Vagina (tissue), 2 donors: ENCODE results near the gene RFC3.

ENCODE experiments used
- POLR2A ChIP-seq, 2 donors: fragments of 450-650 bp; IDR thresholded peaks; one replicate each; pipeline ENCODE4 v1.6.1; 2017; ENCODE audit warnings: antibody characterized with exemption in 2 of 2, mild to moderate bottlenecking in 2 of 2, moderate library complexity in 2 of 2
- TF ChIP-seq, protein P1 (sequence below), 3 experiments: fragments of 450-650 bp in 2 of 3; fragments of 200-600 bp in 1 of 3; sonication (generic) in 1 of 3; IDR thresholded peaks; one replicate each; pipeline ENCODE4 v1.5.1; 2017 to 2019; ENCODE audit warnings: antibody characterized with exemption in 3 of 3, mild to moderate bottlenecking in 2 of 3, moderate library complexity in 2 of 3

DNA sequence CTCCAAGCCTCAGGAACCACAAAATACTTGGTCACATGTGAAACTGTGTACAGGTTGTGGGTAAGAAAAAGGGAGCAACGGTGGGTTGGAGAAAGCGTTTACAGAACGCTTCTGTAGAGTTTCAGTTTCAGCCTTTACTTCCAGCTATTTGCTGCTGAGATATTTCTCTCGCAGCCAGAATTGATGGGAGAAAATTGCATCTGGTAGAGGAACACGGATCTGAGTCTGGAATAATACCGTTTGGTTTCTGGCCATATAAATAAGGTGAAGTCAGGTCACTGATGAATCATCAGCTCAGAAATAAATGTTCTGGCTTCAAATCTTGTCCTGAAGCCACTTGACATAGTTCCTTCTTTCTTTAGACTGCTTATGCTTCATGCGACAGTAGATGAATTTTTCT lies 20.3 kb upstream of the RFC3 start:
- TF ChIP-seq, protein P1, sequence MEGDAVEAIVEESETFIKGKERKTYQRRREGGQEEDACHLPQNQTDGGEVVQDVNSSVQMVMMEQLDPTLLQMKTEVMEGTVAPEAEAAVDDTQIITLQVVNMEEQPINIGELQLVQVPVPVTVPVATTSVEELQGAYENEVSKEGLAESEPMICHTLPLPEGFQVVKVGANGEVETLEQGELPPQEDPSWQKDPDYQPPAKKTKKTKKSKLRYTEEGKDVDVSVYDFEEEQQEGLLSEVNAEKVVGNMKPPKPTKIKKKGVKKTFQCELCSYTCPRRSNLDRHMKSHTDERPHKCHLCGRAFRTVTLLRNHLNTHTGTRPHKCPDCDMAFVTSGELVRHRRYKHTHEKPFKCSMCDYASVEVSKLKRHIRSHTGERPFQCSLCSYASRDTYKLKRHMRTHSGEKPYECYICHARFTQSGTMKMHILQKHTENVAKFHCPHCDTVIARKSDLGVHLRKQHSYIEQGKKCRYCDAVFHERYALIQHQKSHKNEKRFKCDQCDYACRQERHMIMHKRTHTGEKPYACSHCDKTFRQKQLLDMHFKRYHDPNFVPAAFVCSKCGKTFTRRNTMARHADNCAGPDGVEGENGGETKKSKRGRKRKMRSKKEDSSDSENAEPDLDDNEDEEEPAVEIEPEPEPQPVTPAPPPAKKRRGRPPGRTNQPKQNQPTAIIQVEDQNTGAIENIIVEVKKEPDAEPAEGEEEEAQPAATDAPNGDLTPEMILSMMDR (IDR thresholded peaks at IDR 0.05): no peak
- no peak for TF ChIP-seq POLR2A (IDR thresholded peaks at IDR 0.05)
